H9 (cell line): ENCODE measurements around the gene LRRFIP1. TPM values are rescaled to one million over a fixed set of nuclear protein-coding genes. Genes with fewer than 3 reads are reported as not detected.
A peak's percentile ranks its signal among the peaks of the same experiment; 100 is the strongest.

Experiments
- DNase-seq: peaks from one replicate; pipeline ENCODE4 v3.0.0-alpha.2; 2017
- H2AFZ ChIP-seq: one replicate; pipeline ENCODE4 v1.6.1; 2013; ENCODE audit warnings: mild to moderate bottlenecking, low read length, control low read depth, moderate library complexity
- H2AK5ac ChIP-seq: 2 replicates; pipeline ENCODE4 v1.6.1; 2013; ENCODE audit warnings: low read length, control low read depth, mixed read lengths; ENCODE audit not compliant: insufficient read length
- H2BK120ac ChIP-seq: one replicate; pipeline ENCODE4 v1.6.1; 2013; ENCODE audit warnings: low read depth, mild to moderate bottlenecking, low read length, control low read depth, inconsistent platforms; ENCODE audit not compliant: poor library complexity, severe bottlenecking
- H2BK12ac ChIP-seq: 2 replicates; pipeline ENCODE4 v1.6.1; 2013; ENCODE audit warnings: low read length, control low read depth, mixed read lengths, low read depth; ENCODE audit not compliant: insufficient read length
- H2BK15ac ChIP-seq: 2 replicates; pipeline ENCODE4 v1.6.1; 2013; ENCODE audit warnings: low read depth, low read length, control low read depth
- H2BK20ac ChIP-seq: one replicate; pipeline ENCODE4 v1.6.1; 2013; ENCODE audit warnings: low read depth, mild to moderate bottlenecking, low read length, control low read depth, inconsistent platforms; ENCODE audit not compliant: poor library complexity, severe bottlenecking
- H2BK5ac ChIP-seq: 2 replicates; pipeline ENCODE4 v1.6.1; 2013; ENCODE audit warnings: low read length, control low read depth, mixed read lengths; ENCODE audit not compliant: insufficient read length
- H3K14ac ChIP-seq: 2 replicates; pipeline ENCODE4 v1.6.1; 2013; ENCODE audit warnings: low read length, control low read depth; ENCODE audit not compliant: insufficient read depth
- H3K18ac ChIP-seq: 2 replicates; pipeline ENCODE4 v1.6.1; 2013; ENCODE audit warnings: low read depth, mild to moderate bottlenecking, mixed read lengths, low read length, control low read depth; ENCODE audit not compliant: insufficient read length
- H3K23ac ChIP-seq: 2 replicates; pipeline ENCODE4 v1.6.1; 2013; ENCODE audit warnings: low read length, control low read depth, mixed read lengths, low read depth; ENCODE audit not compliant: insufficient read length
- H3K23me2 ChIP-seq: 2 replicates; pipeline ENCODE4 v1.6.1; 2013; ENCODE audit warnings: low read depth, mild to moderate bottlenecking, mixed read lengths, low read length, control low read depth; ENCODE audit not compliant: insufficient read length, poor library complexity, severe bottlenecking
- H3K27ac ChIP-seq: 2 replicates; pipeline ENCODE4 v1.5.1; 2013; ENCODE audit warnings: low read length, control low read depth, mixed read lengths, low read depth; ENCODE audit not compliant: insufficient read length
- H3K27me3 ChIP-seq: 2 replicates; pipeline ENCODE4 v1.6.1; 2013; ENCODE audit warnings: low read length, control low read depth, inconsistent platforms; ENCODE audit not compliant: insufficient read depth
- H3K4ac ChIP-seq: 2 replicates; pipeline ENCODE4 v1.6.1; 2013; ENCODE audit warnings: low read depth, mild to moderate bottlenecking, control low read depth, inconsistent platforms, low read length, moderate library complexity
- H3K4me1 ChIP-seq: 2 replicates; pipeline ENCODE4 v1.6.1; 2013; ENCODE audit warnings: low read length, control low read depth, inconsistent platforms; ENCODE audit not compliant: insufficient read depth
- H3K4me2 ChIP-seq: 2 replicates; pipeline ENCODE4 v1.6.1; 2013; ENCODE audit warnings: low read length, control low read depth, mixed read lengths; ENCODE audit not compliant: insufficient read length, insufficient read depth
- H3K56ac ChIP-seq: 2 replicates; pipeline ENCODE4 v1.6.1; 2013; ENCODE audit warnings: low read depth, mild to moderate bottlenecking, mixed read lengths, low read length, control low read depth; ENCODE audit not compliant: insufficient read length
- H3K79me1 ChIP-seq: 2 replicates; pipeline ENCODE4 v1.6.1; 2013; ENCODE audit warnings: low read depth, mild to moderate bottlenecking, moderate library complexity, low read length, control low read depth, inconsistent platforms; ENCODE audit not compliant: insufficient read depth, poor library complexity, severe bottlenecking
- H3K79me2 ChIP-seq: 2 replicates; pipeline ENCODE4 v1.6.1; 2013; ENCODE audit warnings: low read length, control low read depth, inconsistent platforms; ENCODE audit not compliant: insufficient read depth
- H3K9ac ChIP-seq: 2 replicates; pipeline ENCODE4 v1.6.1; 2013; ENCODE audit warnings: low read length, control low read depth, mixed read lengths; ENCODE audit not compliant: insufficient read length; ENCODE audit errors: extremely low read depth
- H3K9me3 ChIP-seq: one replicate; pipeline ENCODE4 v1.6.1; 2013; ENCODE audit warnings: low read depth, low read length, inconsistent platforms; ENCODE audit not compliant: control insufficient read depth
- H3T11ph ChIP-seq: one replicate; pipeline ENCODE4 v1.6.1; 2013; ENCODE audit warnings: mild to moderate bottlenecking, low read length, control low read depth, inconsistent platforms
- H4K20me1 ChIP-seq: one replicate; pipeline ENCODE4 v1.6.1; 2013; ENCODE audit not compliant: control insufficient read depth, insufficient read length, insufficient read depth
- H4K5ac ChIP-seq: 2 replicates; pipeline ENCODE4 v1.6.1; 2013; ENCODE audit warnings: low read depth, mild to moderate bottlenecking, mixed read lengths, low read length, control low read depth; ENCODE audit not compliant: insufficient read length
- H4K8ac ChIP-seq: replicated peaks from 2 replicates; pipeline ENCODE4 v1.6.1; 2013; ENCODE audit warnings: low read length, control low read depth, mixed read lengths, low read depth; ENCODE audit not compliant: insufficient read length
- H4K91ac ChIP-seq: 2 replicates; pipeline ENCODE4 v1.6.1; 2013; ENCODE audit warnings: low read depth, mild to moderate bottlenecking, moderate library complexity, mixed read lengths, low read length, control low read depth; ENCODE audit not compliant: insufficient read length
- H3K27ac Mint-ChIP-seq, 3 experiments: 2 replicates in 2 of 3; 3 replicates in 1 of 3; pipeline ENCODE4 v1.8.0; 2020 to 2021; ENCODE audit warnings: mixed read lengths in 3 of 3, mild to moderate bottlenecking in 1 of 3, moderate library complexity in 1 of 3
- H3K27me3 Mint-ChIP-seq: 2 replicates; pipeline ENCODE4 v1.8.0; 2021; ENCODE audit warnings: low read depth, mild to moderate bottlenecking, moderate library complexity, mixed read lengths
- H3K36me3 Mint-ChIP-seq, 3 experiments: 2 replicates in 2 of 3; 3 replicates in 1 of 3; pipeline ENCODE4 v1.8.0; 2020 to 2021; ENCODE audit warnings: low read depth in 3 of 3, mixed read lengths in 3 of 3; ENCODE audit not compliant: insufficient read depth in 1 of 3
- H3K4me1 Mint-ChIP-seq, 2 experiments: 2 replicates each; pipeline ENCODE4 v1.8.0; 2020; ENCODE audit warnings: mixed read lengths in 2 of 2
- H3K4me3 Mint-ChIP-seq, 2 experiments: 2 replicates in 1 of 2; 3 replicates in 1 of 2; pipeline ENCODE4 v1.8.0; 2020 to 2021; ENCODE audit warnings: mild to moderate bottlenecking in 2 of 2, mixed read lengths in 2 of 2, moderate library complexity in 1 of 2
- H3K9me3 Mint-ChIP-seq, 2 experiments: 2 replicates in 1 of 2; 3 replicates in 1 of 2; pipeline ENCODE4 v1.8.0; 2020; ENCODE audit warnings: mild to moderate bottlenecking in 2 of 2, mixed read lengths in 2 of 2, moderate library complexity in 1 of 2
- WGBS: extraction: QIAGEN DNeasy Blood & Tissue Kit; methylation state at CpG from one replicate; pipeline ENCODE4 v1.1.7; 2013; ENCODE audit warnings: missing lambda C conversion rate, low lambda C conversion rate, mixed read lengths; ENCODE audit not compliant: insufficient read length; ENCODE audit errors: extremely low coverage; 5-methylcytosine and 5-hydroxymethylcytosine counted together
- total RNA-seq: library from RNA; stranded (reverse); gene quantifications from 2 replicates; pipeline ENCODE4 v1.2.1, GENCODE V29; 2021
- TF ChIP-seq, protein P1 (sequence below): fragments of 200-600 bp; sonication (generic); conservative IDR thresholded peaks from 3 replicates; pipeline ENCODE4 v1.8.0; 2021; ENCODE audit warnings: antibody characterized with exemption, mild to moderate bottlenecking

Gene LRRFIP1
- total RNA-seq, 1 experiment from 2014 or later = 38.5 TPM

- H3K4ac ChIP-seq = no peak overlapping the region
- H3T11ph ChIP-seq = no peak overlapping the region
- H2BK5ac ChIP-seq = no peak overlapping the region
- no peaks in the 10 kb centered on the region; the same call in 1 of the 2 replicates for H3K4me1 ChIP-seq
- H3K14ac ChIP-seq = no peak overlapping the region
- H4K8ac ChIP-seq = no peak overlapping the region
- no peaks in the 10 kb centered on the region for H3K79me1 ChIP-seq
- WGBS = no CpG with 5 or more reads among the region's 18 CpGs
- H3K9me3 ChIP-seq = no peaks in the 10 kb centered on the region
- Mint-ChIP-seq H3K27me3 (no peaks in the 10 kb centered on the region), H3K4me3 (no peak overlapping the region), H3K36me3 (peaks cover 11 to 17% (median 15%) of the 10 kb centered on the region in 3 experiments; a peak in 6 of 7 replicates), H3K27ac (0 out of 7 replicates have a peak overlapping the region, but pooled peaks of 1 of the 3 experiments have one; percentile 44), H3K9me3 (no peaks in the 10 kb centered on the region), H3K4me1 (peaks cover 18 to 25% of the 10 kb centered on the region in 2 experiments)
- no peak overlapping the region for H3K27ac ChIP-seq
- no peaks in the 10 kb centered on the region for H4K20me1 ChIP-seq
- H3K4me2 ChIP-seq = no peak overlapping the region
- no peaks in the 10 kb centered on the region; the same call in 1 of the 2 replicates for H3K79me2 ChIP-seq
- no peak overlapping the region for H3K56ac ChIP-seq
- peak; percentile 75 for DNase-seq
- TF ChIP-seq, protein P1, sequence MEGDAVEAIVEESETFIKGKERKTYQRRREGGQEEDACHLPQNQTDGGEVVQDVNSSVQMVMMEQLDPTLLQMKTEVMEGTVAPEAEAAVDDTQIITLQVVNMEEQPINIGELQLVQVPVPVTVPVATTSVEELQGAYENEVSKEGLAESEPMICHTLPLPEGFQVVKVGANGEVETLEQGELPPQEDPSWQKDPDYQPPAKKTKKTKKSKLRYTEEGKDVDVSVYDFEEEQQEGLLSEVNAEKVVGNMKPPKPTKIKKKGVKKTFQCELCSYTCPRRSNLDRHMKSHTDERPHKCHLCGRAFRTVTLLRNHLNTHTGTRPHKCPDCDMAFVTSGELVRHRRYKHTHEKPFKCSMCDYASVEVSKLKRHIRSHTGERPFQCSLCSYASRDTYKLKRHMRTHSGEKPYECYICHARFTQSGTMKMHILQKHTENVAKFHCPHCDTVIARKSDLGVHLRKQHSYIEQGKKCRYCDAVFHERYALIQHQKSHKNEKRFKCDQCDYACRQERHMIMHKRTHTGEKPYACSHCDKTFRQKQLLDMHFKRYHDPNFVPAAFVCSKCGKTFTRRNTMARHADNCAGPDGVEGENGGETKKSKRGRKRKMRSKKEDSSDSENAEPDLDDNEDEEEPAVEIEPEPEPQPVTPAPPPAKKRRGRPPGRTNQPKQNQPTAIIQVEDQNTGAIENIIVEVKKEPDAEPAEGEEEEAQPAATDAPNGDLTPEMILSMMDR = peak; percentile 96
- no peak overlapping the region for H2AK5ac ChIP-seq
- H2BK15ac ChIP-seq = no peak overlapping the region
- no peak overlapping the region for H3K18ac ChIP-seq
- H2BK12ac ChIP-seq = no peak overlapping the region
- H3K9ac ChIP-seq = no peak overlapping the region
- H2BK120ac ChIP-seq = no peak overlapping the region
- H3K23ac ChIP-seq = no peak overlapping the region
- H3K23me2 ChIP-seq = no peaks in the 10 kb centered on the region
- no peak overlapping the region for H2BK20ac ChIP-seq
- H3K27me3 ChIP-seq = no peaks in the 10 kb centered on the region
- no peak overlapping the region for H4K5ac ChIP-seq
- H2AFZ ChIP-seq = no peak overlapping the region
- no peak overlapping the region for H4K91ac ChIP-seq
Observed at GRCh38 chr2:237744613-237745249, 117.3 kb downstream of the LRRFIP1 start.
